ENCODE measurements around the gene RBX1.
A peak's percentile ranks its signal among the peaks of the same experiment; 100 is the strongest.
"Not testable (repeated sequence)": the region's sequence is repeated elsewhere in the genome, so short reads cannot be mapped to it uniquely, and the experiment has no call there.

Gene RBX1

DNA sequence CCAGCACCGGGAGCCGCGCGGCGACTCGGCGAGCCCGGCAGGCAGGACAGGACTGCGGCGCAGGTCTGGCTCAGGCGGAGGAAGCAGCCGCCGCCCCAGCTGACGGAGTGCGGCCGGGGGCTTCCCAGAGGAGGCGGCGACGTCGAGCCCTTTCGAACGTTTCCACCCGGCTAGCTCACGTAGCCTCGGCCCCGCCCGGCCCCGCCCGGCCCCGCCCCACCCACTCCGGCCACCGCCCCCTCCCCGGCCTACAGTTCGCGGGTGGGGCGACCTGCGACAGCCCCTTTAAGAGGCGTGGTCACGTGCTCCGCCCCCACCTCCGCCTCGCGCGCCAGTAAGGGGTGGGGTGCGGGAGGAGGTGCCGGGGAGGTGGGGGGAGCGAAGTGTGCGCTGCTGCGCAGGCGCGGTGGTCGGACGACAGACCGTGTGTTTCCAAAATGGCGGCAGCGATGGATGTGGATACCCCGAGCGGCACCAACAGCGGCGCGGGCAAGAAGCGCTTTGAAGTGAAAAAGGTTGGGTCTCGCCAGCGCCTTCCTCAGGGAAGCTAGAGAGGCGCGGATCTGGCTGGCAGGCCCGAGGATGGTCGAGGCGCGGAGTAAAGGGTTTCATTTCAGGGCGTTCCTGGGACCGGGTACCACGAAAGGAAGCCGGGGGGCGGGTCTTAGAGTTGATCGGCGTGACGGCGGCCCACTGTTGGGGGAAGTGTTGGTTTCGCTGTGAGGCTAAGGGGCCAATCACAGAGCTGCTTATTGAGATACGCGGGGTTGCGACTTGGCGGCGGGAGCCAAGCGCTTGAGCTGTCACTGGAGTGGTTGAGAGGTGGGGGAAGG is at the start of gene RBX1:
Gene RBX1 (plus strand): TSS at position 417 of the 833 bp plus-strand sequence. CDS start 21 bp downstream, at position 438.
- peak; percentile 84 for DNase-seq

DNA sequence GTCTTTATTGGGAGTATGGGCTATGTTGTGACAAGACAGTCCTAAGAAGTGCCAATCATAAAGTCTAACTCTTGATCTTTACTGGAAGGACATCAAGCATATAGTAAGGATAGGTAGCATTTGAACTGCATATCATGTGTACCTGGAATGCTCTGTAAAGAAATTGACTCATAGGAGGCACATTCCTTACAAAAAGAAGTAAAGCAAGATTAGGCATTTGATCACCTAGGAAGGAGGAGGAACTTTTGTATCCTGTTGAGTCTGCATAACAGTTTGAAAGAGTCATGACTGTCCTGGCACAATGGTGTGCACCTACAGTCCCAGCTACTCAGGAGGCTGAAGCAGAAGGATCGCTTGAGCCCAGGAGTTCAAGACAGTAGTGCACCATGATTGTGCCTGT is 47.1 kb upstream of the RBX1 start:
- no peak for DNase-seq

DNA sequence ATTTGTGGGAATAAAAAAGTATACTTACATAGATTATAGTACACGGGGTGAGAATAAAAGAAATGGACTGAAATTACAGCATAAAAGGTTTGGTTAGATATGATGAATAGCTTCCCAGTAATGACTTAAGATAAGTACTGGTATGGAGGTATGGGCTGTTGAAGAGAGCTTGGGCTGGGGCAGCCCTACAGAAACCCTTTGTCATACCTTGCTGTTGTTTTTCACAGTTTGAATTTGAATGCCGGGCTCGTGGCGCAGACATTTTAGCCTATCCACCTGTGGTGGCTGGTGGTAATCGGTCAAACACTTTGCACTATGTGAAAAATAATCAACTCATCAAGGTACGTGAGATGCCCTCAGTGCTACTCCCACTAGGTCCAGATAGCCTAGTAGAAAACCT is 42.3 kb upstream of the RBX1 start:
- DNase-seq: no peak

DNA sequence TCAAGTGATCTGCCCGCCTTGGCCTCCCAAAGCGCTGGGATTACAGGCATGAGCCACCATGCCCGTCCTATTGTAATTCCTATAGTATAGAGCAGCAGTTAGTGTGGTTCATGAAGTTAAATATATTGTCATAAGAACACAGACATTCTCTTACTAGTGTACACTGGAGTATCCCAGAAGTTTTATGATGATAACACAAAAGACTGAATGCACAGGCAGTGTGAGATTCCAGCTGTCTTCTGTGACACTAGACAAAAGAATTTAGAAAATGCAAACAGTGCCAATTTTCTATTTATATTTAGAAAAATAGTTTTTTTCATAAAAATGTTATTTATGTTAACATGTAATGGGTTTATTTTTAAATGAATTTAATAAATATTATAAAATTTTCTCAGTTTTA is 39.4 kb upstream of the RBX1 start:
- no peak for DNase-seq

DNA sequence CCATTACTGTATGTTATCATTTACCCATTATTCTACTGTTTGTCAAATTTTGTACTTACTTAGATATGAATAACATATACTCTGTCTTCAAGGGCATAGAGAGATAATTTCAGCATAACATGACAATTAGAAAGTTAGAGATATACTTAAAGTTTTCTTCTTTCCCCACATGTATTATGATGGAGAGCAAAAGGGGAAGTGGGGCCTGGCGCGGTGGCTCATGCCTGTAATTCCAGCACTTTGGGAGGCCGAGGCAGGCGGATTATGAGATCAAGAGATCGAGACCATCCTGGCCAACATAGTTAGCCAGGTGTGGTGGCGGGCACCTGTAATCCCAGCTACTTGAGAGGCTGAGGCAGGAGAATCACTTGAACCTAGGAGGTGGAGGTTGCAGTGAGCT is 38.2 kb upstream of the RBX1 start:
- not testable (repeated sequence) for DNase-seq

DNA sequence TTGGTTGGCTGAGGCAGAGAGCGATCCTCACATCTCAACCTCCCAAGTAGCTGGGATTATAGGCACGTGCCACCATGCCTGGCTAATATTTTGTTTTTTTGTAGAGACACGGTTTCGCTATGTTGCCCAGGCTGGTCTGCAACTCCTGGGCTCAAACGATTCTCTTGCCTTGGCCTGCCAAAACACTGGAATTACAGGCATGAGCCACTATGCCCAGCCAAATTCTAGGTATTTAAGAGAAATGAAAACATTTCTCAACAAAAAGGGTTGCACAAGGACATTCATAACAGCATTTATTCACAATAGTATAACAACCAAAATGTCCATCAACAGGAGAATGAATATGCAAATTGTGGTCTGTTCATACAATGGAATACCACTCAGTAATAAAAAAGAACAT is 31.7 kb upstream of the RBX1 start:
- DNase-seq: no peak

DNA sequence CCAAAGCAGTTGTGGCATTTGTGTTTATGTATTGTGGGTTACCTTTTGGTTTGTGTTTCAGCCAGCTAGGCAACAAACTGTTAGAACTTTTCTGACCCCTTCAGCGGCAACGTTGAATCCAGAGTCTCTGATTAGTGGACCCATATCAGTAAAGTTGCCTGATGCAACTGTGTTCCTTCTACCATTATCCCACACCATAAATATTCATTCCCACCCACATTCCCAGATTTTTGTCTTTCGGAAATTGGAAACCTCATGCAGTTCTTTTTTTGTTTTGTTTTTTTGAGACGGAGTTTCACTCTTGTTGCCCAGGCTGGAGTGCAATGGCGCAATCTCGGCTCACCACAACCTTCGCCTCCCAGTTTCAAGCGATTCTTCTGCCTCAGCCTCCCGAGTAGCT is 30.7 kb upstream of the RBX1 start:
- DNase-seq: no peak

DNA sequence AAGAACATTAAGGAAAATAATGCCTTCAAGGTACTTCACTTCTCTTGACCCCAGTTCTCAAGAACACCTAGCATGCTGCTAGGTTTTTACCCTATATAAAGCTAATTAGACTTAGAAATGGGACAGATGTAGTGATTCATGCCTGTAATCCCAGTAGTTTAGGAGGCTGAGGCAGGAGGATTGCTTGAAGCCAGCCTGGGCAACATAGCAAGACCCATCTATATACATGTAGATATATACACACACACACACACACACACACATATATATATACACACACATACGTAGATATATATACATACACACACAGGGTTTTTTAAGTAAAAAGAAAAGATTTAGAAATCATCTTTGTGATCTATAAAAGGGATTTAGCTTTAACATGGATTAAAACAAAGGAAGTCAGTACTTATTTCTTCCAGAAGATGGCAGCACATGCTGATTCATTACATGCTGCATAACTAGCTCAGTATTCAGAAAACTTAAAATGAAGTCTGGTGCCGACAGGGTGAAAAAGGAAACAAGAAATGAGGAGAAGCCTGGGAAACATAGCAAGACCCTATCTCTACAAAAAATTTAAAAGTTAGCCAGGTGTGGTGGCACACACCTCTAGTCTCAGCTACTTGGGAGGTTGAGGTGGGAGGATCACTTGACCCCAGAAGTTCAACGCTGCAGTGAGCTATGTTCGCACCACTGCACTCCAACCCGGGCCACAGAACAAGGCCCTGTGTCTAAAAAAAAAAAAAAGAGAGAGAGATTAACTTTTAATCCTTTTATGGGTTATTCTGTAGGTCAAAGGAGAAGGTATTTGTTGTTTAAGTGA is 28.5 kb upstream of the RBX1 start:
- DNase-seq: peak; percentile 0

DNA sequence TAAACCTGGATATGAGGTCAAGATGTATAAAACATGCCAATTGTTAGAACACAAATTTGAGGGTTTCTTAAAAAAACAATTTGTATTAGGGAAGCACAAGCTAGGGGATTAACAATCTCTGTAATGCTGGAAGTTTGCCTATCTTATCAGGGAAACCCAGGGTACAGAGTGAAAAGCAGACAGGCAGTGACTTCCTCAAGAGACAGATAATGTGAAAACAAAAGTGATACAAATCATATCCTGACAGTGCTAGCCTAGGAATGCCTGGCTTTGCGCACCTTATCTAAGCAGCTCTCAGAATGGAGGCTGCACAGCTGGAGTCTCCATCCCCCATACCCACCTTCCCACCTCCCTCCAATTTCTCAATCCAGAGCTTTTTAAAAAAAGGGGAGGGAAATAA is 22.5 kb upstream of the RBX1 start:
- no peak for DNase-seq

DNA sequence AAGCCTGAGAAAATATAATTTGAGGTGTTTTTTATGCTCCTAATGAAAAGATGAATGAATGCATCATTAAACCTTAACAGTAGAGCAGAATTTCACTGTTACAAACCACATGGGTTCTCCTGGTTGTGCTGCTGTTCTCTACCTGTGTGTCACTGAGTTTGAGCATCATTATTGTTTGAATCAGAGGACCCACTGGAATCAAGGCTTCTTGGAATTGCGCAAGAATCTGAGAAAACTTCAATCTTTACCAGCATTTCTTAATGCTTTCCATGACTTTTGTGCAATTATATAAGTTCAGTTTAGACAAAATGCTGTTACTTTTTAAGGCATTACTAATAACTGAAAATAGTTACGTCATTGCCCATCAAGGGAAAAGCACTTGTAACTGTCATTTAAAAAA is 18.8 kb upstream of the RBX1 start:
- DNase-seq: no peak

DNA sequence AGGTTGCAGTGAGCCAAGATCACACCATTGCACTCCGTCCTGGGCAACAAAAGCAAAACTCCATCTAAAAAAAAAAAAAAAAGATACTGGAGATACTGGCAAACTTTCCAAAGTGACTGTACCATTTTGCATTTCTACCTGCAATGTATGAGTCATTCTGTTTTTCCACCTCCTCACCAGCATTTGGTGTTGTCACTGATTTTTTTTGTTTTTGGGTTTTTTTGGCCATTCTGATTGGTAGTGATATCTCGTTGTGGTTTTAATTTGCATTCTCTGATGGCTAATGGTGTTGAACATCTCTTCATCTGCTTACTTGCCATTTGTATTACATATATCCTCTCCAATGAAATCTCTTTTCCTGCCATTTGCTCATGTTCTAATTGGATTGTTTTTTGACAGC is 12.0 kb upstream of the RBX1 start:
- DNase-seq: no peak

DNA sequence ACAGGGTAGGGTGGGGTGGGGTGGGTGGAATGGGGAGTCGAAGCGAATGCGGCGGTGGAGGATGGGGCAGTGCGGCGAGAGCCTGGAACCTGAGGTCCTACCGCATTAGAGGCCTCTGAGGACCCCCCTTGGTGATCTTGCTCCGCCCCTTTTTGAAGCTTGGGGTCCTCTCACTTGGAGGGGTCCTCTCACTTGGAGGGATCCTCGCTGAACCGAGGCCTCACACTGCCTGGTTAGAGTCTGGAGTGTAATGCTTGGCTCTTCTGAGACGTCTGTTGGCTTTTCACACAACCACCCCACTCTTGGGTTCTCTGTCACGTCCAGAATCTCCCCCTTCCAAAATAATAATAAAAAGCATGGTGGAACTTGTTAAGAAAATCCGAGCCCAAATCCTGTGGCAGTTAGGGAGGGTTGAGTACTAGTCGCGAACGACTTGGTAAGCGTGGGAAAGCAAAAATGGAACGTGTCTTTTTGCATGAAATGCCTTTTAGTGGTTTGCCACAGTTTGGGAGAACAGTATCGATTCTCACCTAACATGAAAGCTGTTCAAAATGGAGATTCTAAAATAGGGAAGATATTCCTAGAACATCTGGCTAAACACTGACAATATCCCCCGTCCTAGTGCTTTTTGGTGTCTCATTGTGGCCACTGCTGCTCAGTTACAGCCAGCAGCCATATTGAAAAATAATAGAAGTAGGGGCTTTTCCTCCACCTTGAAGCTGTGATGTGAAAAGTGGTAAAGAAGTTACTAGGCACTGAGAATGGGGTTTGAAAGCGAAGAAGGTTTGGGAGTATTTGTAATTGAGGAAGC is 822 bp downstream of the RBX1 start:
- no peak for DNase-seq

DNA sequence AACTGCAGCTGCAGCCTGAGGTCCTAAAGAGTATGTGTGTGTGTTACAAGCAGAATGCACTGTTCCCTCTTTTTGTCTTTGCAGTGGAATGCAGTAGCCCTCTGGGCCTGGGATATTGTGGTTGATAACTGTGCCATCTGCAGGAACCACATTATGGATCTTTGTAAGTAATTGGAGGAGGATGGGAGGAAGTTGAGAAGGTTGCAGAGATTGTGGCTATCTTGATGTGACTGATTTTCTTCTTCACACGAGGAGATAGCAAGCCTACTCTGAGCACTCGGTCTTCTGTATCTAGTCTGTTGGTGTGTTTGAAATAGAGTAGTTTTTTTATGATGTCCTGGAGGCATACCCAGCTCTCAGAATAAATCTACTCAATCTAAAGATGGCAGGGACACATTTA is 2.3 kb downstream of the RBX1 start:
- no peak for DNase-seq

DNA sequence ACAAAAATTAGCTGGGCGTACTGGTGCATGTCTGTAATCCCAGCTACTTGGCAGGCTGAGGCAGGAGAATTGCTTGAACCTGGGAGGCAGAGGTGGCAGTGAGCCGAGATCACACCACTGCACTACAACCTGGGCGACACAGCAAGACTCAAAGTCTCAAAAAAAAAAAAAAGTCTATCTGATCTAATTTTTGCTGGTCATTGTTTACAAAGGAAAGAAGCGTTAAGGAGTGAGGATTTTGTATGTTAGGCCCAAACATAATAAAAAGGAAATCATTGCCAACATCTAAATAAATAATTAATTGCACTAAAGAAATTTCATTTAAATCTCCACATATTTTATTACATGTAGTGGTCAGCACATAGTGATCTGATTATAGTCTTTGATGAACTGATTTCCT is 2.9 kb downstream of the RBX1 start:
- no peak for DNase-seq

DNA sequence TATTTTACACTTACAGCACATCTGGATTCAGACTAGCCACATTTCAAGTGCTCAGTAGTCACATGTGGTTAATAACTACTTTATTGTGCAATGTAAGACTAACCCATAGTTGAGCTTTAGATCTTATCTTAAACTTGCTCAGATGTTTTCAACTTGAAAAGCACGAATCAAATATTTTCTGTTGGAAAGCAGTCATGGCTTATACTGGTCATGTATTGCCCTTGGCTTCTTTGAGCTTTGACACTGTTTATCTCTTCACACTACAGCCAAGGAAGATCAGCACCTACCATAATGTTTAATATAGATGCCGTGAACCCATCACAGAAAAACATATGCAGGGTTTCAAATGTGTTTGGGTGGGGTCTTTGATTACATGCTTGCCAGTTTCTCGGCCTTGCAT is 4.4 kb downstream of the RBX1 start:
- no peak for DNase-seq

DNA sequence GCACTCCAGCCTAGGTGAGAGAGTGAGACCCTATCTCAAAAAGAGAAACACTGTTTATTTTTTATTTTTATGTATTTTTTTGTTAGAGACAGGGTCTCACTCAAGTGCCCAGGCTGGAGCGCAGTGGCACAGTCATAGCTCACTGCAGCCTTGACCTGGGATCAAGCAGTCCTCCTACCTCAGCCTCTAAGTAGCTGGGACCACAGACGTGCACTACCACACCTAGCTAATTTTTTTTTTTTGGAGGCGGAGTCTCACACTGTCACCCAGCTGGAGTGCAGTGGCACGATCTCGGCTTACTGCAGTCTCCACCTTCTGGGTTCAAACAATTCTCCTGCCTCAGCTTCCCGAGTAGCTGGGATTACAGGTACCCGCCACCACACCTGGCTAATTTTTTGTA is 6.4 kb downstream of the RBX1 start:
- DNase-seq: no peak

DNA sequence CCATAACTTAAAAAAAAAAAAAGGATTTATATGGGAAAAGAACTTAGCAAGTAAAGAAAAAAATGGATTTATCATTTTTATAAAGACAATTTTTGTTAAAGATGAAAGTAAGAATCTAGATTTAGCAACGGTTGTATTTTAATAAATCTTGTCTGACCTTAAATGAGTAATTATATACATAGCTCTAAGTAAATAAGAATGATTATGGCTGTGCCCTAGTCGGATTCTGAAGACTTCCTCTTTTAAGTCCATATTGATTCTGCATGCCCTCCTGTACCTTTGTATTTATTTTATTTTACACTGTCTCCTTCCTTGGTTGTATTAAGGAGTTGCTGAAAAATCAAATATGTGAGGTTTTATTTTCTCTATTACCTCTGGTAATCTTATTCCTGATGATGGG is 7.1 kb downstream of the RBX1 start:
- no peak for DNase-seq

DNA sequence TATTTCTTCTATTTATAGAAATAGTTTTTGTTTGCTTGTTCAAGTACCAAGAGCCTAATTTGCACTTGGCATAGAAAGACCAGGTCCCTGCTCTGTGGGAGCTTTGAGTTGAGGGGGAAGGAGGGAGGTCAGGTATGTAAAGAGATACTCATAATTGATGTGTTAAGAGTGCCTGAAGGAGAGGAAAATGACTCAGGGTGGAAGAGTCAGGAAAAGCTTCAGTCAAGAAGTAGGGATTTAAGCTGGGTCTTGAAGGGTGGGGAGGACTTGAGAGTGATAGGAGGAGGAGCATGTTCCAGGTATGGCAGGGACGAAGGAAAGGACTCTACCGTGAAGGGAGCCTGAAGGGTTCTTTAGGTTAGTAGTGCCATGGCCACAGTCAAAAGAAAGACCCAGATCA is 9.0 kb downstream of the RBX1 start:
- no peak for DNase-seq

DNA sequence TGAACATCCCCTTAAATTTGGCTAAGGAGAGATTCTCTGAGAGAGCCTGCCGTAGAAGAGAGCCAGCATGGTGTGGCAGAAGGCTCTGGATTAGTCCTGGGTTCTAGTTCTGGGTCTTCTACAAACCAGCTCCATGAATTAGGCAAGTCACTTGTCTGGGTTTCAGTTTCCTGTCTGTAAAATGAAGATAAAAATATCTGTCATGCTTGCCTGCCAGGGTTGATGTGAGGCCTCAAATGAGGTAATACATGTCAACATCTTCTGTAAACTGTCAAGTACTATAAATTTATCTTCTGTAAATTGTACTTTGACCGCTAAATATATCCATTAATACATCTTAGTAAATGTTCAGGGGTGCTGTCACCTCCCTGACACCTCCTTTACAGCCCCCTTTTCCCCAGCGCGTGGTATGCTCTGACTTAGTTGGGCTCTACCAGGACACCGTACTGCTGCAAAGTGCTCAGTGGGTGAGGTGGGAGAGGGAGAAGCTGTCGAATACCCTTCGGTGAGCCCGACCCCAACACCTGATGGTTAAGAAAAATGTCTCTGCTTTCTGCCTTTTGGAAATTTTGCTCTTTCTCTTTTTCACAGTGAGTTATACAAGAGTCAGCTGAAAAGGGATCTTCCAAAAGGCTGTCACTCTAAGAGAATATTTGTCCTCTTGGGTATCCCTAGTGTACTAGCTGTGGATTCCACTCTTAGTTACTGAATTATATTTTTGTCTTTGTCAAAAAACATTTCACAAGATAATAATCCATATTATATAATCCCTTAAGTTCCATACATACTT is 15.0 kb downstream of the RBX1 start:
- no peak for DNase-seq

DNA sequence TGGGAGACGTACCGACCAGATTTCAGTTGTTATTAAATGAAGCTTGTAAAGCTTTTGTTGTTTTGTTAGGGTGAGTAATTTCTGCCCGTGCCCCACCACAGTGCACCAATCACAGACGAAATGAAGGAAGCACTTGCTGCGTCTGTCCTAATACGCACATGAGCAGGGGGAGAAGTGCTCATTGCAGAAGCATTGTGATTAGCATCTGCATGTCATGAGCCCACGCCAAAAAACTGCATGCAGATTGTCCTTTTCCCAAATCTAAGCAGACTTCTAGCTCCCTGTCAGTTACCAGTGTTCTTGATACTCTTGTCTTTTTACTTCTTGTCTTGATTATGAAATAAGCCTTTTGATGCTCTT is 15.5 kb downstream of the RBX1 start:
- DNase-seq: no peak

DNA sequence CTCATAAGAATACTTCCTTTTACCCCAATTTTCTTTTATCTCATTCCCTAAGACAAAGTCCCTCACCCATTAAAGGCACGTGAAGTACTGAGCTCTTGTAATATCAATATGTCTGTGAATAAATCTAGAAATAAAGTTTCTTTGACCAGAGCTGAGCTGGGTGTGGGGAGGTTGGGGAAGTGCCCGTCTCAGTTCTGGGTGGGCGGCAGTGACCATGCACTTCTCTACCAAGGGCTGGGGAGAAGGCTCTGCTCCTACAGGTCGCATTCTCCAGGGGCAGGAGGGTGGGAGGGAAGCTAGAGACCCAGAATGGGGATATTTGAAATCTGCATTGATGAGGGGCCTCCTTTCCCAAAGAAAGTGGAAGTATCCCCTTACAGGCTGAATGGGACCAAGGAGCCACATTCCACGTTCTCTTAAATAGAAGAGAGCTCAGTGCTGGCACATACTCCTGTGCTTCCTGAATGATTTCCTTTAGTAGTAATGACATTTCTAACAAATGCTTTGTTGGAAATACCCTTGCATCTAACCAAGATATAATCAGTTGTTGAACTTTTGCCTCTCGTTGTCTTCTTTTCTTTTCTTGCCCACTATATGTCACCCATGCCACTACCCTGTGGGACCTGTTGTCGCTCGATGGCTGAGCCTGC is 16.1 kb downstream of the RBX1 start:
- DNase-seq: no peak

DNA sequence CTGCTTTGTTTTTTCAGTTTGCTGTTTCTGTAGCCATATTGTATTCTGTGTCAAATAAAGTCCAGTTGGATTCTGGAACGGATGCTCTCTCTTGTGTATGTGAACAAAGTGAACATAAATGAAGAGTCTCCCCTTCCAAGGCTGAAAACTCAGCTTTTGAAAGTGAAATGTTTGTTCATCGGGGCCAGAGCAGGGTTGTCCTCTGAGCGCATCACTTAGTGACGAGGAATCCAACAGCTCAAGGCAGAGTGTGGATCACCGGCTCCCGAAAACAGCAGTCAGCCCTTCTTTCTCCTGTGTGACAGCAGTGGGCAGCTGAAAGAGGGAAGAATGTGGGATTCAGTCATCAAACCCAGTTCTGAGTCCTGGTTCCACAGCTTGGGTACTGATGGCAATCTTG is 21.4 kb downstream of the RBX1 start:
- no peak for DNase-seq
